T-helper 22 cell (primary cell): ENCODE measurements around the gene PI4K2A.
"Not testable (repeated sequence)": the region's sequence is repeated elsewhere in the genome, so short reads cannot be mapped to it uniquely, and the experiment has no call there.

Experiments used
- DNase-seq: peaks from one replicate; pipeline ENCODE4 v3.0.0-alpha.2; 2020; ENCODE audit warnings: low read depth

PI4K2A gene

GRCh38 chr10:97675222-97675621, 34.8 kb downstream of the PI4K2A start:
- no peak for DNase-seq

GRCh38 chr10:97676770-97677581, 36.5 kb downstream of the PI4K2A start:
- DNase-seq: no peak

- no peak for DNase-seq
These were observed 39.1 kb downstream of the PI4K2A start for GRCh38 chr10:97679594-97679993.

GRCh38 chr10:97682042-97682441, 41.6 kb downstream of the PI4K2A start:
- no peak for DNase-seq

- DNase-seq: no peak
These were observed 43.3 kb downstream of the PI4K2A start for GRCh38 chr10:97683556-97684367.

- not testable (repeated sequence) for DNase-seq
These were observed 43.9 kb downstream of the PI4K2A start for GRCh38 chr10:97684368-97684713.

- no peak for DNase-seq
These were observed 44.5 kb downstream of the PI4K2A start for GRCh38 chr10:97684866-97685394.

- DNase-seq: no peak
These were observed 45.0 kb downstream of the PI4K2A start for GRCh38 chr10:97685395-97685958.

GRCh38 chr10:97686301-97686961, 46.0 kb downstream of the PI4K2A start:
- no peak for DNase-seq

- peak; percentile 94 for DNase-seq
These were observed 46.7 kb downstream of the PI4K2A start, which contains the start of gene AVPI1 for GRCh38 chr10:97686962-97687784. TSS of gene AVPI1 (minus strand) at chr10:97687241. CDS start at chr10:97679905, 7,336 bp downstream.

- no peak for DNase-seq
These were observed 47.6 kb downstream of the PI4K2A start for GRCh38 chr10:97687785-97688781.

- DNase-seq: no peak
These were observed 49.1 kb downstream of the PI4K2A start for GRCh38 chr10:97689559-97690020.

GRCh38 chr10:97690133-97690532, 49.7 kb downstream of the PI4K2A start:
- no peak for DNase-seq

GRCh38 chr10:97698072-97698655, 57.7 kb downstream of the PI4K2A start:
- DNase-seq: not testable (repeated sequence)

GRCh38 chr10:97701438-97702069, 61.1 kb downstream of the PI4K2A start:
- no peak for DNase-seq

- DNase-seq: no peak
These were observed 63.1 kb downstream of the PI4K2A start for GRCh38 chr10:97703398-97704067.

GRCh38 chr10:97704341-97704740, 63.9 kb downstream of the PI4K2A start:
- DNase-seq: no peak

- no peak for DNase-seq
These were observed 64.7 kb downstream of the PI4K2A start for GRCh38 chr10:97705006-97705670.
